ENCODE data around the gene RBM20.

DNA sequence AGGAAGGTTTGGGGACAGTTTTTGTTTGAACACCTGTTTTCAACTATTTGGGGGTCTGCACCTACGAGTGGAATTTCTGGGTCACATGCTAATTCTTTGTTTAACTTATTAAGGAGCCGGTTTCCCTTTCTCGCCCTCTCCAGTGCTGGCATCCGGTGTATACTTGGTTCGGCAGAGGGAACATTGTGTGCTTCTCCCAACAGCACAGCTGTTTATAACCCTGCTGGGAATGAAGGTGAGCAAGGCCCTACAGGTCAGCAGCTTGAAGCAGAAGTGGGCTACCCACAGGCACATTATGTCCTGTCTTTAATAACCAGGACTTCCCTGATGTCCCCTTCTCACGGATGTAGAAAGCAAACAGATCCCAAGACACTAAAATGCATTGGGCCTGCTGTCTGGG lies 140.1 kb downstream of the RBM20 start:
- TF ChIP-seq, protein P1, sequence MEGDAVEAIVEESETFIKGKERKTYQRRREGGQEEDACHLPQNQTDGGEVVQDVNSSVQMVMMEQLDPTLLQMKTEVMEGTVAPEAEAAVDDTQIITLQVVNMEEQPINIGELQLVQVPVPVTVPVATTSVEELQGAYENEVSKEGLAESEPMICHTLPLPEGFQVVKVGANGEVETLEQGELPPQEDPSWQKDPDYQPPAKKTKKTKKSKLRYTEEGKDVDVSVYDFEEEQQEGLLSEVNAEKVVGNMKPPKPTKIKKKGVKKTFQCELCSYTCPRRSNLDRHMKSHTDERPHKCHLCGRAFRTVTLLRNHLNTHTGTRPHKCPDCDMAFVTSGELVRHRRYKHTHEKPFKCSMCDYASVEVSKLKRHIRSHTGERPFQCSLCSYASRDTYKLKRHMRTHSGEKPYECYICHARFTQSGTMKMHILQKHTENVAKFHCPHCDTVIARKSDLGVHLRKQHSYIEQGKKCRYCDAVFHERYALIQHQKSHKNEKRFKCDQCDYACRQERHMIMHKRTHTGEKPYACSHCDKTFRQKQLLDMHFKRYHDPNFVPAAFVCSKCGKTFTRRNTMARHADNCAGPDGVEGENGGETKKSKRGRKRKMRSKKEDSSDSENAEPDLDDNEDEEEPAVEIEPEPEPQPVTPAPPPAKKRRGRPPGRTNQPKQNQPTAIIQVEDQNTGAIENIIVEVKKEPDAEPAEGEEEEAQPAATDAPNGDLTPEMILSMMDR (optimal IDR thresholded peaks at IDR 0.05 in 1 of 3, IDR thresholded peaks at IDR 0.05 in 1 of 3, conservative IDR thresholded peaks at IDR 0.05 in 1 of 3; ENCODE audit: extremely low read depth in 1 of 3, insufficient read depth in 2 of 3, low read length in 3 of 3) = no peak
- no peak for TF ChIP-seq EZH2 (IDR thresholded peaks at IDR 0.05; ENCODE audit: low read length)

All from keratinocyte (primary cell).